ENCODE results near the gene DEFB119. TPM values are rescaled to one million over a fixed set of nuclear protein-coding genes. Genes with fewer than 3 reads are reported as not detected.

The DEFB119 gene
- total and polyA plus RNA-seq, 2 experiments from 2014 or later: not detected

- TF ChIP-seq CTCF (IDR thresholded peaks at IDR 0.05; ENCODE audit: poor library complexity) (no peak), EZH2phosphoT487 (IDR thresholded peaks at IDR 0.05; ENCODE audit: low read depth, severe bottlenecking, unreplicated experiment) (no peak), EZH2 (IDR thresholded peaks at IDR 0.05; ENCODE audit: borderline replicate concordance) (no peak)
- WGBS (ENCODE audit: low lambda C conversion rate, missing lambda C conversion rate): 21% methylated on average over 1 of the region's 1 CpG
- Histone ChIP-seq H3K9me2 (replicated peaks; ENCODE audit: insufficient read depth) (no peaks in the 10 kb centered on the region), H2AFZ (no peak overlapping the region), H3K36me3 (replicated peaks; ENCODE audit: insufficient read depth, low read depth) (no peaks in the 10 kb centered on the region), H3K79me2 (no peaks in the 10 kb centered on the region), H3K4me3 (no peak overlapping the region), H4K20me1 (ENCODE audit: insufficient read depth, poor library complexity, severe bottlenecking) (no peaks in the 10 kb centered on the region), H3K4me1 (ENCODE audit: insufficient read depth) (no peaks in the 10 kb centered on the region), H3K27ac (no peak overlapping the region), H3K4me2 (no peak overlapping the region), H3K9me3 (ENCODE audit: low read depth) (no peaks in the 10 kb centered on the region), H3K27me3 (no peaks in the 10 kb centered on the region)
- DNase-seq (ENCODE audit: low spot score): no peak
These were observed 34.4 kb downstream of the DEFB119 start for GRCh38 chr20:31355981-31356380.

- H2AFZ ChIP-seq: no peak overlapping the region
These were observed 48.9 kb downstream of the DEFB119 start for GRCh38 chr20:31341470-31341869.

GRCh38 chr20:31330893-31331292 is 59.5 kb downstream of the DEFB119 start:
- H3K79me2 ChIP-seq: no peaks in the 10 kb centered on the region
- peaks cover 10% of the 10 kb centered on the region for H3K9me3 ChIP-seq (ENCODE audit: low read depth)
- H4K20me1 ChIP-seq (ENCODE audit: insufficient read depth, poor library complexity, severe bottlenecking): no peaks in the 10 kb centered on the region
- H3K4me3 ChIP-seq: no peak overlapping the region
- H3K36me3 ChIP-seq (replicated peaks; ENCODE audit: insufficient read depth, low read depth): no peaks in the 10 kb centered on the region
- no peak overlapping the region for H3K27ac ChIP-seq
- H3K4me2 ChIP-seq: no peak overlapping the region
- no peaks in the 10 kb centered on the region for H3K27me3 ChIP-seq
- H3K4me1 ChIP-seq (ENCODE audit: insufficient read depth): no peaks in the 10 kb centered on the region
- DNase-seq (ENCODE audit: low spot score): no peak
- no peak for TF ChIP-seq EZH2phosphoT487 (IDR thresholded peaks at IDR 0.05; ENCODE audit: low read depth, severe bottlenecking, unreplicated experiment)
- TF ChIP-seq EZH2 (IDR thresholded peaks at IDR 0.05; ENCODE audit: borderline replicate concordance): no peak
- TF ChIP-seq CTCF (IDR thresholded peaks at IDR 0.05; ENCODE audit: poor library complexity): no peak
- H3K9me2 ChIP-seq (replicated peaks; ENCODE audit: insufficient read depth): no peaks in the 10 kb centered on the region
- no peak overlapping the region for H2AFZ ChIP-seq

More at GRCh38 chr20:31341470-31341869, 48.9 kb downstream of the DEFB119 start:
- Histone ChIP-seq H4K20me1 (ENCODE audit: insufficient read depth, poor library complexity, severe bottlenecking) (no peaks in the 10 kb centered on the region), H3K4me1 (ENCODE audit: insufficient read depth) (no peaks in the 10 kb centered on the region), H3K9me2 (replicated peaks; ENCODE audit: insufficient read depth) (no peaks in the 10 kb centered on the region), H3K27ac (no peak overlapping the region), H3K36me3 (replicated peaks; ENCODE audit: insufficient read depth, low read depth) (no peaks in the 10 kb centered on the region), H3K4me2 (no peak overlapping the region), H3K9me3 (ENCODE audit: low read depth) (no peaks in the 10 kb centered on the region), H3K79me2 (no peaks in the 10 kb centered on the region), H3K4me3 (no peak overlapping the region), H3K27me3 (no peaks in the 10 kb centered on the region)
- TF ChIP-seq CTCF (IDR thresholded peaks at IDR 0.05; ENCODE audit: poor library complexity) (no peak), EZH2 (IDR thresholded peaks at IDR 0.05; ENCODE audit: borderline replicate concordance) (no peak), EZH2phosphoT487 (IDR thresholded peaks at IDR 0.05; ENCODE audit: low read depth, severe bottlenecking, unreplicated experiment) (no peak)
- DNase-seq (ENCODE audit: low spot score): no peak

Small RNAs within 50 kb of the gene (small RNA-seq; reads per million reads assigned to genes)
- gene DEFB117 (not detected), gene RF00561 (not detected), gene RNA5SP480 (not detected)

Other genes starting within 250 kb of the DEFB119 start
- not detected in 2 replicates for gene DEFB115, start 132.9 kb downstream of the DEFB119 start, total RNA-seq
- not detected in 2 replicates for gene DEFB115, start 132.9 kb downstream of the DEFB119 start, polyA plus RNA-seq
- not detected in 2 replicates for gene DEFB116, start 82.0 kb downstream of the DEFB119 start, total RNA-seq
- gene DEFB116, start 82.0 kb downstream of the DEFB119 start, polyA plus RNA-seq: not detected in 2 replicates
- gene DEFB118, start 22.0 kb downstream of the DEFB119 start, total RNA-seq: not detected in 2 replicates
- not detected in 2 replicates for gene DEFB118, start 22.0 kb downstream of the DEFB119 start, polyA plus RNA-seq
- not detected in 2 replicates for gene DEFB121, start 15.6 kb upstream of the DEFB119 start, total RNA-seq
- not detected in 2 replicates for gene DEFB121, start 15.6 kb upstream of the DEFB119 start, polyA plus RNA-seq
- not detected in 2 replicates for gene DEFB123, start 50.0 kb upstream of the DEFB119 start, total RNA-seq
- gene DEFB123, start 50.0 kb upstream of the DEFB119 start, polyA plus RNA-seq: not detected in 2 replicates
- not detected in 2 replicates for gene DEFB124, start 84.5 kb upstream of the DEFB119 start, total RNA-seq
- gene DEFB124, start 84.5 kb upstream of the DEFB119 start, polyA plus RNA-seq: not detected in 2 replicates
- 0.08 TPM in 1 of 2 replicates, not detected in the other for gene REM1, start 84.7 kb upstream of the DEFB119 start, total RNA-seq
- 1.1 TPM in 1 of 2 replicates, not detected in the other for gene REM1, start 84.7 kb upstream of the DEFB119 start, polyA plus RNA-seq
- 219 and 228 TPM in 2 replicates for gene HM13, start 123.9 kb upstream of the DEFB119 start, total RNA-seq
- gene HM13, start 123.9 kb upstream of the DEFB119 start, polyA plus RNA-seq: 460 and 461 TPM in 2 replicates
- gene ID1, start 214.7 kb upstream of the DEFB119 start, total RNA-seq: 616 and 651 TPM in 2 replicates
- 310 and 388 TPM in 2 replicates for gene ID1, start 214.7 kb upstream of the DEFB119 start, polyA plus RNA-seq
- 0.68 and 3.6 TPM in 2 replicates for gene COX4I2, start 247.3 kb upstream of the DEFB119 start, total RNA-seq
- 0.37 and 3.3 TPM in 2 replicates for gene COX4I2, start 247.3 kb upstream of the DEFB119 start, polyA plus RNA-seq